HepG2 (cell line): ENCODE measurements around the gene SBNO1. TPM values are rescaled to one million over a fixed set of nuclear protein-coding genes. Genes with fewer than 3 reads are reported as not detected.

ENCODE experiments used
- ATAC-seq: fragments of 200-7000 bp; cut with Tn5 transposase; 3 replicates; pipeline ENCODE4 v1.9.1; 2020; ENCODE audit warnings: mild to moderate bottlenecking, moderate library complexity
- BruUV-seq: library from RNA; stranded (reverse); fragments of 400-500 nt; replicated peaks from 2 replicates; lab custom pipeline; 2021; lab: Mats Ljungman, UMichigan
- CTCF ChIA-PET: fragments of 300-600 bp; formaldehyde crosslinking; extraction: SDS; loops from one replicate; lab custom pipeline; 2021; ENCODE audit warnings: low total read pairs, inconsistent platforms, low intra/inter-chr PET ratio; lab: Yijun Ruan, JAX
- POLR2A ChIA-PET: fragments of 350-600 bp; sonication (Branson Sonifier 250); formaldehyde crosslinking; loops from one replicate; lab custom pipeline; 2020; ENCODE audit warnings: antibody characterized with exemption, inconsistent platforms; lab: Yijun Ruan, JAX
- DNase-seq: peaks from one replicate; pipeline ENCODE4 v3.0.0-alpha.2; 2015; ENCODE audit warnings: low spot score
- FAIRE-seq: peaks from 3 replicates; lab custom pipeline; 2011; peaks lifted over from hg19 to GRCh38; lab: Jason Lieb, UNC
- H2AFZ ChIP-seq: one replicate; pipeline ENCODE4 v1.6.1; 2011; ENCODE audit warnings: low read length, inconsistent platforms
- H3K27ac ChIP-seq: fragments of 300-600 bp; 3 replicates; pipeline ENCODE4 v1.8.0; 2011; ENCODE audit warnings: mixed run types, mild to moderate bottlenecking, mixed read lengths, low read length, inconsistent platforms; ENCODE audit not compliant: insufficient read depth; ENCODE audit errors: extremely low read length
- H3K27me3 ChIP-seq, 2 experiments: fragments of 200-600 bp in 1 of 2; 2 replicates in 1 of 2; 3 replicates in 1 of 2; pipeline versions ENCODE4 v1.6.0 to v1.8.0; 2011; ENCODE audit warnings: low read length in 2 of 2, mild to moderate bottlenecking in 2 of 2, moderate library complexity in 2 of 2, inconsistent platforms in 1 of 2; ENCODE audit not compliant: insufficient read depth in 2 of 2, control insufficient read depth in 1 of 2
- H3K36me3 ChIP-seq, 2 experiments: fragments of 200-600 bp in 1 of 2; replicated peaks in 1 of 2; 2 replicates in 1 of 2; 3 replicates in 1 of 2; pipeline versions ENCODE4 v1.5.1 to v1.8.0; 2011; ENCODE audit warnings: low read length in 2 of 2, inconsistent platforms in 1 of 2; ENCODE audit not compliant: insufficient read depth in 2 of 2, control insufficient read depth in 1 of 2
- H3K4me1 ChIP-seq: 2 replicates; pipeline ENCODE4 v1.5.1; 2012; ENCODE audit warnings: low read length, inconsistent platforms; ENCODE audit not compliant: insufficient read depth
- H3K4me2 ChIP-seq: 2 replicates; pipeline ENCODE4 v1.6.0; 2011; ENCODE audit warnings: low read depth, low read length, inconsistent platforms
- H3K4me3 ChIP-seq, 3 experiments: fragments of 200-600 bp in 1 of 3; sonication (generic), shearing (Covaris generic) in 1 of 3; replicated peaks in 1 of 3; 2 replicates each; pipeline ENCODE4 v1.5.1; 2011 to 2016; ENCODE audit warnings: low read length in 3 of 3, inconsistent platforms in 2 of 3, low read depth in 2 of 3, mild to moderate bottlenecking in 2 of 3, control low read depth in 1 of 3, mixed read lengths in 1 of 3; ENCODE audit not compliant: insufficient read depth in 1 of 3
- H3K79me2 ChIP-seq: one replicate; pipeline ENCODE4 v1.6.1; 2011; ENCODE audit warnings: low read length, inconsistent platforms; ENCODE audit not compliant: insufficient read depth
- H3K9ac ChIP-seq: 2 replicates; pipeline ENCODE4 v1.6.0; 2011; ENCODE audit warnings: mild to moderate bottlenecking, low read depth, low read length, inconsistent platforms; ENCODE audit not compliant: insufficient read depth
- H3K9me3 ChIP-seq: 2 replicates; pipeline ENCODE4 v1.5.1; 2012; ENCODE audit warnings: mild to moderate bottlenecking, low read length
- H4K20me1 ChIP-seq: 2 replicates; pipeline ENCODE4 v1.6.0; 2011; ENCODE audit warnings: inconsistent platforms, mild to moderate bottlenecking, low read length, moderate library complexity; ENCODE audit not compliant: insufficient read depth
- GZF1 ChIP-seq: sonication (generic); formaldehyde crosslinking; IDR thresholded peaks from 2 replicates; pipeline ENCODE4 v1.5.1; 2020; ENCODE audit warnings: mild to moderate bottlenecking, missing genetic modification reagents
- JARID2 ChIP-seq: sonication (generic); formaldehyde crosslinking; IDR thresholded peaks from 2 replicates; pipeline ENCODE4 v1.8.1; 2023; ENCODE audit warnings: missing genetic modification reagents, inconsistent platforms; ENCODE audit not compliant: insufficient replicate concordance
- NR2C2 ChIP-seq: sonication (generic); formaldehyde crosslinking; IDR thresholded peaks from 2 replicates; pipeline ENCODE4 v1.4.0; 2020; ENCODE audit warnings: missing genetic modification reagents, mild to moderate bottlenecking, moderate library complexity, borderline replicate concordance
- PHF21A ChIP-seq: sonication (generic); formaldehyde crosslinking; IDR thresholded peaks from 2 replicates; pipeline ENCODE4 v1.5.0; 2020; ENCODE audit warnings: mild to moderate bottlenecking, missing genetic modification reagents
- POLR2G ChIP-seq: fragments of 200-400 bp; formaldehyde crosslinking; IDR thresholded peaks from 2 replicates; pipeline ENCODE4 v1.6.1; 2018; ENCODE audit warnings: mild to moderate bottlenecking, low read depth, low read length, moderate library complexity
- RARA ChIP-seq: IDR thresholded peaks from 2 replicates; pipeline ENCODE4 v1.6.1; 2016; ENCODE audit warnings: missing genetic modification reagents, missing compliant biosample characterization
- SALL1 ChIP-seq: sonication (generic); formaldehyde crosslinking; IDR thresholded peaks from 2 replicates; pipeline ENCODE4 v1.8.0; 2022; ENCODE audit warnings: mild to moderate bottlenecking, missing genetic modification reagents
- TFE3 ChIP-seq: IDR thresholded peaks from 2 replicates; pipeline ENCODE4 v1.6.1; 2016
- ZBTB26 ChIP-seq: IDR thresholded peaks from 2 replicates; pipeline ENCODE4 v1.6.1; 2016; ENCODE audit warnings: missing compliant biosample characterization, missing genetic modification reagents, borderline replicate concordance
- ZGPAT ChIP-seq: IDR thresholded peaks from 2 replicates; pipeline ENCODE4 v1.6.1; 2016; ENCODE audit warnings: mild to moderate bottlenecking
- ZNF333 ChIP-seq: sonication (generic); formaldehyde crosslinking; IDR thresholded peaks from 2 replicates; pipeline ENCODE4 v1.4.0; 2020; ENCODE audit warnings: mild to moderate bottlenecking, missing genetic modification reagents, borderline replicate concordance
- ZNF547 ChIP-seq: sonication (generic); formaldehyde crosslinking; IDR thresholded peaks from 2 replicates; pipeline ENCODE4 v1.5.1; 2020; ENCODE audit warnings: mild to moderate bottlenecking, missing genetic modification reagents
- ZNF605 ChIP-seq: sonication (generic); formaldehyde crosslinking; IDR thresholded peaks from 2 replicates; pipeline ENCODE4 v1.8.0; 2022; ENCODE audit warnings: mild to moderate bottlenecking, missing genetic modification reagents
- ZNF781 ChIP-seq: sonication (generic); formaldehyde crosslinking; IDR thresholded peaks from 2 replicates; pipeline ENCODE4 v1.5.1; 2020; ENCODE audit warnings: borderline replicate concordance, mild to moderate bottlenecking, missing genetic modification reagents; ENCODE audit errors: not compliant biosample characterization
- WGBS: methylation state at CpG from one replicate; pipeline ENCODE4 v1.1.6; 2017; ENCODE audit warnings: low lambda C conversion rate; 5-methylcytosine and 5-hydroxymethylcytosine counted together
- in situ Hi-C: cut with HindIII; loops from 2 replicates; pipeline ENCODE4 v1.10.0; 2017; ENCODE audit warnings: low pct_unique_long_range_greater_than_20kb; ENCODE audit not compliant: extremely low pct_ligation_motif_present
- intact Hi-C: fragments of 100-400 bp; cut with micrococcal nuclease; formaldehyde crosslinking; loops from one replicate; pipeline ENCODE4 v1.10.0; 2022; ENCODE audit not compliant: unreplicated experiment
- polyA plus RNA-seq, 8 experiments: library from polyadenylated mRNA; depleted of rRNA in 3 of 8; stranded (reverse) in 7 of 8; unstranded in 1 of 8; fragments of >200 nt; fragmentation: Illumina TruSeq in 4 of 8; extraction: Trizol in 4 of 8; gene quantifications; 2 replicates each; pipeline versions ENCODE4 v1.2.1 to v1.2.3, GENCODE V29; 2011 to 2016; ENCODE audit warnings: low read depth in 4 of 8, missing spikeins in 1 of 8, mixed read lengths in 1 of 8; ENCODE audit not compliant: insufficient read depth in 1 of 8
- total RNA-seq, 5 experiments: library from RNA; depleted of rRNA; stranded (reverse); fragments of >200 nt; fragmentation: Illumina TruSeq; extraction: Trizol; gene quantifications; 2 replicates each; pipeline ENCODE4 v1.2.3, GENCODE V29; 2016; ENCODE audit warnings: low read depth in 1 of 5

The SBNO1 gene
- total and polyA plus RNA-seq, 2 of the 13 experiments (the other 11 are each of a cell fraction or from before 2014, with no cell fraction given), result 10.9 to 40.2 TPM

GRCh38 chr12:123270214-123271000, 94.2 kb downstream of the SBNO1 start (continued):
- TF ChIP-seq ZGPAT (CRISPR knock-in tag) (peak; percentile 46; the same call in 1 of the 2 replicates), RARA (CRISPR knock-in tag) (no peak), ZNF333 (CRISPR knock-in tag) (no peak), TFE3 (CRISPR knock-in tag) (0 out of 2 replicates have a peak, but pooled peaks have one; percentile 18), JARID2 (CRISPR knock-in tag) (no peak)

- no peak for FAIRE-seq
- Histone ChIP-seq H3K4me2 (peak overlapping the region; percentile 78), H3K4me3 (peak overlapping the region; percentile 71 to 95 (median 81)), H3K27me3 (no peaks in the 10 kb centered on the region; a peak in 1 of 5 replicates), H3K9ac (peak overlapping the region; percentile 86), H3K27ac (peak overlapping the region; percentile 83), H3K4me1 (peaks cover 23% of the 10 kb centered on the region), H3K36me3 (peaks cover 19 to 21% of the 10 kb centered on the region in 2 experiments; a peak in 4 of 5 replicates), H2AFZ (no peak overlapping the region), H4K20me1 (no peaks in the 10 kb centered on the region), H3K79me2 (peaks cover 38% of the 10 kb centered on the region), H3K9me3 (no peaks in the 10 kb centered on the region)
- POLR2A ChIA-PET, result interaction anchor here (1.3 to 4.6 kb wide), 3 partner anchors 13 to 114 kb away, joined by 3 to 18 read pairs (median 4); partner anchors contain the start of genes KMT5A, MPHOSPH9 and MTRFR
- peak; percentile 71; the same call in 2 of the 3 replicates for ATAC-seq
- BruUV-seq, result no TSS peak
- in situ Hi-C loops, result no loop called here
- intact Hi-C loops, result no loop called here
- CTCF ChIA-PET, result no interaction called here
- DNase-seq, result no peak
- WGBS, result 0% methylated on average over 2 of the region's 7 CpGs
- TF ChIP-seq GZF1 (CRISPR knock-in tag), result no peak; the same call in 1 of the 2 replicates
- peak; percentile 38; the same call in 1 of the 2 replicates for TF ChIP-seq PHF21A (CRISPR knock-in tag)
- peak; percentile 51 for TF ChIP-seq POLR2G
- TF ChIP-seq ZNF781 (CRISPR knock-in tag), result no peak
- 0 out of 2 replicates have a peak, but pooled peaks have one; percentile 17 for TF ChIP-seq ZNF547 (CRISPR knock-in tag)
- no peak for TF ChIP-seq NR2C2
- no peak for TF ChIP-seq ZBTB26
- peak; percentile 37 for TF ChIP-seq SALL1 (CRISPR knock-in tag)
- TF ChIP-seq ZNF605 (CRISPR knock-in tag), result 0 out of 2 replicates have a peak, but pooled peaks have one; percentile 8
Observed at GRCh38 chr12:123269896-123270213, 94.8 kb downstream of the SBNO1 start.
